PC-3 (cell line): ENCODE measurements around the gene BSPH1. TPM values are rescaled to one million over a fixed set of nuclear protein-coding genes. Genes with fewer than 3 reads are reported as not detected.

Experiments used
- ATAC-seq: fragments of 200-7000 bp; cut with Tn5 transposase; 2 replicates; pipeline ENCODE4 v1.9.1; 2020; ENCODE audit warnings: mild to moderate bottlenecking, moderate library complexity
- BruUV-seq: library from RNA; stranded (reverse); fragments of 400-500 nt; replicated peaks from 2 replicates; lab custom pipeline; 2021; lab: Mats Ljungman, UMichigan
- CTCF ChIA-PET: fragments of 300-600 bp; sonication (Branson Sonifier 250); formaldehyde crosslinking; loops from one replicate; lab custom pipeline; 2022; ENCODE audit warnings: antibody characterized with exemption; lab: Charles Lee
- POLR2A ChIA-PET: fragments of 300-600 bp; sonication (Branson Sonifier 250); formaldehyde crosslinking; loops from one replicate; lab custom pipeline; 2022; ENCODE audit warnings: antibody characterized with exemption; ENCODE audit not compliant: unreplicated experiment; lab: Charles Lee
- DNase-seq: peaks from one replicate; pipeline ENCODE4 v3.0.0-alpha.2; 2015
- H2AFZ ChIP-seq: fragments of 300-600 bp; sonication (generic); 2 replicates; pipeline ENCODE4 v1.6.0; 2016; ENCODE audit warnings: antibody characterized with exemption, low read length
- H3F3A ChIP-seq: fragments of 300-600 bp; sonication (generic); one replicate; pipeline ENCODE4 v1.6.0; 2017; ENCODE audit warnings: antibody characterized with exemption, low read length, control low read depth, mild to moderate bottlenecking; ENCODE audit not compliant: unreplicated experiment
- H3K27ac ChIP-seq: fragments of 300-600 bp; sonication (generic); 2 replicates; pipeline ENCODE4 v1.5.1; 2016; ENCODE audit warnings: mild to moderate bottlenecking, low read length
- H3K27me3 ChIP-seq: fragments of 300-600 bp; sonication (generic); 2 replicates; pipeline ENCODE4 v1.6.1; 2016; ENCODE audit warnings: low read length, mixed read lengths
- H3K36me3 ChIP-seq: fragments of 300-600 bp; sonication (generic); 2 replicates; pipeline ENCODE4 v1.6.1; 2016; ENCODE audit warnings: low read depth, mixed run types, low read length, mixed read lengths
- H3K4me1 ChIP-seq: fragments of 300-600 bp; sonication (generic); 2 replicates; pipeline ENCODE4 v1.5.1; 2016; ENCODE audit warnings: low read length; ENCODE audit not compliant: insufficient read depth
- H3K4me2 ChIP-seq: fragments of 300-600 bp; sonication (generic); 2 replicates; pipeline ENCODE4 v1.6.0; 2016; ENCODE audit warnings: low read length
- H3K4me3 ChIP-seq: fragments of 300-600 bp; sonication (generic); 2 replicates; pipeline ENCODE4 v1.5.1; 2016; ENCODE audit warnings: mild to moderate bottlenecking, low read length, mixed read lengths
- H3K79me2 ChIP-seq: fragments of 300-600 bp; sonication (generic); 2 replicates; pipeline ENCODE4 v1.6.1; 2017; ENCODE audit warnings: low read length, mixed read lengths
- H3K9ac ChIP-seq: fragments of 300-600 bp; sonication (generic); 2 replicates; pipeline ENCODE4 v1.6.0; 2016; ENCODE audit warnings: mild to moderate bottlenecking, low read length
- H3K9me2 ChIP-seq: fragments of 300-600 bp; sonication (generic); replicated peaks from 2 replicates; pipeline ENCODE4 v1.6.1; 2016; ENCODE audit warnings: mixed run types, low read length, mixed read lengths
- H3K9me3 ChIP-seq: fragments of 300-600 bp; sonication (generic); 2 replicates; pipeline ENCODE4 v1.6.1; 2016; ENCODE audit warnings: low read length, mixed read lengths
- H4K20me1 ChIP-seq: fragments of 300-600 bp; sonication (generic); 2 replicates; pipeline ENCODE4 v1.6.1; 2016; ENCODE audit warnings: low read length, mixed read lengths
- CTCF ChIP-seq: fragments of 300-600 bp; sonication (generic); conservative IDR thresholded peaks from 2 replicates; pipeline ENCODE4 v1.5.1; 2017; ENCODE audit warnings: antibody characterized with exemption, low read depth, mild to moderate bottlenecking, low read length
- EZH2 ChIP-seq: fragments of 300-600 bp; sonication (generic); IDR thresholded peaks from one replicate; pipeline ENCODE4 v1.6.1; 2017; ENCODE audit warnings: antibody characterized with exemption, mild to moderate bottlenecking, low read length; ENCODE audit not compliant: unreplicated experiment
- EZH2phosphoT487 ChIP-seq: fragments of 300-600 bp; sonication (generic); IDR thresholded peaks from 2 replicates; pipeline ENCODE4 v1.6.1; 2018; ENCODE audit warnings: mild to moderate bottlenecking, antibody characterized with exemption, low read length, borderline replicate concordance
- intact Hi-C: fragments of 100-400 bp; cut with micrococcal nuclease; formaldehyde crosslinking; loops from 2 replicates; pipeline ENCODE4 v1.9.0; 2023
- total RNA-seq: library from RNA; depleted of rRNA; stranded (reverse); fragments of >200 nt; gene quantifications from 2 replicates; pipeline ENCODE4 v1.2.3, GENCODE V29; 2014

The BSPH1 gene
- total RNA-seq, 1 experiment from 2014 or later = not detected

- Histone ChIP-seq H3K27ac (no peak overlapping the region), H2AFZ (no peak overlapping the region), H4K20me1 (no peaks in the 10 kb centered on the region), H3K27me3 (no peaks in the 10 kb centered on the region), H3K4me2 (no peak overlapping the region), H3K36me3 (no peaks in the 10 kb centered on the region), H3K9me2 (no peaks in the 10 kb centered on the region), H3K9me3 (no peaks in the 10 kb centered on the region), H3K4me1 (no peaks in the 10 kb centered on the region), H3F3A (no peaks in the 10 kb centered on the region), H3K9ac (no peak overlapping the region), H3K79me2 (no peaks in the 10 kb centered on the region), H3K4me3 (no peak overlapping the region)
- ChIA-PET POLR2A (no interaction called here), CTCF (no interaction called here)
- no peak for DNase-seq
- TF ChIP-seq EZH2 (no peak), CTCF (no peak), EZH2phosphoT487 (no peak)
- no peak for ATAC-seq
- BruUV-seq = no TSS peak
- intact Hi-C loops = no loop called here
These were observed 4.3 kb upstream of the BSPH1 start for GRCh38 chr19:47996230-47996727.

- H3K27ac ChIP-seq = no peak within 1 kb of the TSS
- H3K4me3 ChIP-seq = no peak within 1 kb of the TSS
- H3K79me2 ChIP-seq = no peaks in the 10 kb centered on the region
- peaks cover 9% of the 10 kb centered on the region; the same call in 1 of the 2 replicates for H3K27me3 ChIP-seq
- H3K4me1 ChIP-seq = no peaks in the 10 kb centered on the region
- TF ChIP-seq EZH2 = no peak
- no peak for TF ChIP-seq EZH2phosphoT487
- TF ChIP-seq CTCF = no peak
- no peaks in the 10 kb centered on the region for H3F3A ChIP-seq
- no peak within 1 kb of the TSS for H3K4me2 ChIP-seq
- H3K9me2 ChIP-seq = no peaks in the 10 kb centered on the region
- H3K9me3 ChIP-seq = no peaks in the 10 kb centered on the region
- H4K20me1 ChIP-seq = no peaks in the 10 kb centered on the region
- H3K9ac ChIP-seq = no peak within 1 kb of the TSS
- ATAC-seq (no peak), DNase-seq (no peak)
- ChIA-PET POLR2A (no interaction called here), CTCF (interaction anchor here (0.6 kb wide), 1 partner anchor 200 kb away, joined by 4 read pairs; no protein-coding TSS in a partner anchor)
- BruUV-seq = no TSS peak
- H3K36me3 ChIP-seq = no peaks in the 10 kb centered on the region
- no peak within 1 kb of the TSS for H2AFZ ChIP-seq
- intact Hi-C loops = no loop called here
These were observed 2.3 kb upstream of the BSPH1 start, which contains the start of gene ELSPBP1 for GRCh38 chr19:47994209-47994802. Gene ELSPBP1, plus strand, starts transcription at chr19:47994632. Its CDS starts 14,036 bp downstream, at chr19:48008668.

GRCh38 chr19:47991191-47991808 is 670 bp downstream of the BSPH1 start:
- no peaks in the 10 kb centered on the region for H3F3A ChIP-seq
- CTCF ChIA-PET = no interaction called here
- POLR2A ChIA-PET = no interaction called here

More at GRCh38 chr19:47991191-47991808, 670 bp downstream of the BSPH1 start:
- H3K4me1 ChIP-seq = no peaks in the 10 kb centered on the region
- no peak for TF ChIP-seq EZH2
- TF ChIP-seq EZH2phosphoT487 = no peak
- no peak for TF ChIP-seq CTCF
- H3K79me2 ChIP-seq = no peaks in the 10 kb centered on the region
- ATAC-seq = no peak
- no peak overlapping the region for H3K9ac ChIP-seq
- peaks cover 9% of the 10 kb centered on the region; the same call in 1 of the 2 replicates for H3K27me3 ChIP-seq
- H3K27ac ChIP-seq = no peak overlapping the region
- no TSS peak for BruUV-seq
- no peak overlapping the region for H3K4me2 ChIP-seq
- no peaks in the 10 kb centered on the region for H3K9me2 ChIP-seq
- H2AFZ ChIP-seq = no peak overlapping the region
- no peak for DNase-seq
- no peaks in the 10 kb centered on the region for H4K20me1 ChIP-seq
- H3K36me3 ChIP-seq = no peaks in the 10 kb centered on the region
- no peaks in the 10 kb centered on the region for H3K9me3 ChIP-seq
- no peak overlapping the region for H3K4me3 ChIP-seq
- intact Hi-C loops = no loop called here
